ENCODE measurements around the gene MBD1. TPM values are rescaled to one million over a fixed set of nuclear protein-coding genes. Genes with fewer than 3 reads are reported as not detected.

Gene MBD1
- total and polyA plus RNA-seq, 4 donors, result 13.9 to 45.8 (median 26.8) TPM

DNA sequence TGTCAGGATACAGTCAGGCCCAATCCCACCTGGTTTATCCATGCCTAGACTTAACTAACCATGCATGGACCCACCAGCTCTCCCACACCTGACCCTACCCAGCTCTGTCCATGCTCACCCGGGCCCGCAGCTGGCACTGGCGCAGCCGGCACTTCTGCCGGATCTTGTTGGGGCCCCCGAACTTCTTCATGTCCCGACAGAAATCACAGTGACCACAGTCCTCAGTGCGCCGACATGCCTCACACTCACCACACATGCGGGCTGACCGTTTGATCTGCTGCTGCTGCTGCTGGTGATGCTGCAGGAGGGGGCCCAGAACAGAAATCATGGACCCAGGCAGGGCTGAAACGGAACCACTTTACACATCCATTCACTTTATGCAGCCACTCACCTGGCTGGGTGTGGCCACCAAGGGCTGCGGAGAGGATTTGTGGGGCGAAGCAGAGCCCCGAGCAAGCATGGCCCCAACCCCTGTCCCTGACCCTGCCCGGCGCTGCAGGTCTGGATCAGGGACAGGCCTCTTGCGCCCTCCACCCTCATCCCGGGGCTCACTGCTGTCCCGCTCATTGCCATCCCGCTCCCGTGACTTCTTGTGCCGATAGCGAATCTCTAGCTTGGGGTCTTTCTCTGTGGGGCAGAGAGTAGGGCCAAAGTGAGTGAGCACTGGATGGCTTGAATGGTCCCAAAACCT lies 4.5 kb upstream of the MBD1 start (continued):
- no peak for TF ChIP-seq ATF3 (IDR thresholded peaks at IDR 0.05)
- TF ChIP-seq HNF4A (conservative IDR thresholded peaks at IDR 0.05), result no peak
- no peak for TF ChIP-seq MAX (IDR thresholded peaks at IDR 0.05)
- no peak for TF ChIP-seq TAF1 (conservative IDR thresholded peaks at IDR 0.05)
- no peak for TF ChIP-seq RXRA (IDR thresholded peaks at IDR 0.05)
- no peak for TF ChIP-seq FOXA1 (IDR thresholded peaks at IDR 0.05)
- no peak for TF ChIP-seq EGR1 (IDR thresholded peaks at IDR 0.05; ENCODE audit: low read depth in 2 of 2)

- Histone ChIP-seq H3K9ac (ENCODE audit: low read depth in 1 of 2, low read length in 2 of 2) (no peak overlapping the region), H3K4me3 (ENCODE audit: low read depth in 1 of 3, low read length in 3 of 3) (no peak overlapping the region), H3K27me3 (ENCODE audit: control insufficient read depth in 4 of 4, insufficient read depth in 4 of 4, low read length in 3 of 4) (no peaks in the 10 kb centered on the region), H3K27ac (ENCODE audit: low read depth in 1 of 2, low read length in 2 of 2) (no peak overlapping the region), H3K36me3 (ENCODE audit: control insufficient read depth in 4 of 4, insufficient read depth in 3 of 4, low read depth in 1 of 4, low read length in 3 of 4) (peaks cover 2 to 29% (median 10%) of the 10 kb centered on the region in 4 donors), H3K9me3 (ENCODE audit: control insufficient read depth in 4 of 4, low read length in 3 of 4) (no peaks in the 10 kb centered on the region), H3K4me1 (ENCODE audit: control insufficient read depth in 4 of 4, insufficient read depth in 4 of 4, low read length in 3 of 4) (peaks cover 5 to 22% (median 18%) of the 10 kb centered on the region in 4 donors)
- DNase-seq (ENCODE audit: low spot score), result no peak
- TF ChIP-seq NR2F2 (IDR thresholded peaks at IDR 0.05), result no peak
- TF ChIP-seq, protein P1, sequence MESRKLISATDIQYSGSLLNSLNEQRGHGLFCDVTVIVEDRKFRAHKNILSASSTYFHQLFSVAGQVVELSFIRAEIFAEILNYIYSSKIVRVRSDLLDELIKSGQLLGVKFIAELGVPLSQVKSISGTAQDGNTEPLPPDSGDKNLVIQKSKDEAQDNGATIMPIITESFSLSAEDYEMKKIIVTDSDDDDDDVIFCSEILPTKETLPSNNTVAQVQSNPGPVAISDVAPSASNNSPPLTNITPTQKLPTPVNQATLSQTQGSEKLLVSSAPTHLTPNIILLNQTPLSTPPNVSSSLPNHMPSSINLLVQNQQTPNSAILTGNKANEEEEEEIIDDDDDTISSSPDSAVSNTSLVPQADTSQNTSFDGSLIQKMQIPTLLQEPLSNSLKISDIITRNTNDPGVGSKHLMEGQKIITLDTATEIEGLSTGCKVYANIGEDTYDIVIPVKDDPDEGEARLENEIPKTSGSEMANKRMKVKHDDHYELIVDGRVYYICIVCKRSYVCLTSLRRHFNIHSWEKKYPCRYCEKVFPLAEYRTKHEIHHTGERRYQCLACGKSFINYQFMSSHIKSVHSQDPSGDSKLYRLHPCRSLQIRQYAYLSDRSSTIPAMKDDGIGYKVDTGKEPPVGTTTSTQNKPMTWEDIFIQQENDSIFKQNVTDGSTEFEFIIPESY (IDR thresholded peaks at IDR 0.05), result no peak
- TF ChIP-seq JUND (IDR thresholded peaks at IDR 0.05), result no peak
- no peak for TF ChIP-seq RAD21 (IDR thresholded peaks at IDR 0.05)
- no peak for TF ChIP-seq GABPA (IDR thresholded peaks at IDR 0.05 in 1 of 2, conservative IDR thresholded peaks at IDR 0.05 in 1 of 2)
- no peak for TF ChIP-seq HNF4G (IDR thresholded peaks at IDR 0.05)
- no peak for TF ChIP-seq SP1 (IDR thresholded peaks at IDR 0.05)
- no peak for TF ChIP-seq EGR1 (IDR thresholded peaks at IDR 0.05; ENCODE audit: low read depth in 2 of 2)
- TF ChIP-seq YY1 (IDR thresholded peaks at IDR 0.05), result no peak
- TF ChIP-seq MAX (IDR thresholded peaks at IDR 0.05), result no peak
- TF ChIP-seq FOXA1 (IDR thresholded peaks at IDR 0.05), result no peak
- no peak for TF ChIP-seq RXRA (IDR thresholded peaks at IDR 0.05)
- TF ChIP-seq FOXA2 (IDR thresholded peaks at IDR 0.05), result no peak
- 96% methylated on average over 13 of the region's 13 CpGs for WGBS
These were observed 3.7 kb upstream of the MBD1 start for GRCh38 chr18:50285071-50285470.

GRCh38 chr18:50284255-50284885 lies 3.0 kb upstream of the MBD1 start:
- Histone ChIP-seq H3K9ac (ENCODE audit: low read depth in 1 of 2, low read length in 2 of 2) (no peak overlapping the region), H3K4me3 (ENCODE audit: low read depth in 1 of 3, low read length in 3 of 3) (no peak overlapping the region), H3K4me1 (ENCODE audit: control insufficient read depth in 4 of 4, insufficient read depth in 4 of 4, low read length in 3 of 4) (peaks cover 9 to 29% (median 25%) of the 10 kb centered on the region in 4 donors), H3K27ac (ENCODE audit: low read depth in 1 of 2, low read length in 2 of 2) (no peak overlapping the region), H3K27me3 (ENCODE audit: control insufficient read depth in 4 of 4, insufficient read depth in 4 of 4, low read length in 3 of 4) (no peaks in the 10 kb centered on the region), H3K36me3 (ENCODE audit: control insufficient read depth in 4 of 4, insufficient read depth in 3 of 4, low read depth in 1 of 4, low read length in 3 of 4) (peaks cover 2 to 29% (median 10%) of the 10 kb centered on the region in 4 donors), H3K9me3 (ENCODE audit: control insufficient read depth in 4 of 4, low read length in 3 of 4) (no peaks in the 10 kb centered on the region)
- TF ChIP-seq HNF4G (IDR thresholded peaks at IDR 0.05) (no peak), FOXA1 (IDR thresholded peaks at IDR 0.05) (no peak)
- DNase-seq (ENCODE audit: low spot score), result no peak
- 96% methylated on average over 15 of the region's 15 CpGs for WGBS

Data from liver (tissue), 9 donors.